Ovary (tissue), 9 donors: Measurements from ENCODE around the gene NEURL1B. TPM values are rescaled to one million over a fixed set of nuclear protein-coding genes. Genes with fewer than 3 reads are reported as not detected.

Source experiments
- DNase-seq, 5 donors: peaks; one replicate each; pipeline ENCODE4 v3.0.0-alpha.2; 2019 to 2020
- H3K27ac ChIP-seq, 2 donors: fragments of 200-600 bp; one replicate each; pipeline versions ENCODE4 v1.5.1 to v1.8.0; 2019 to 2022
- H3K27me3 ChIP-seq: fragments of 200-600 bp; one replicate; pipeline ENCODE4 v1.8.0; 2022
- H3K36me3 ChIP-seq: fragments of 200-600 bp; sonication (generic); one replicate; pipeline ENCODE4 v1.5.1; 2019
- H3K4me1 ChIP-seq: one replicate; pipeline ENCODE4 v1.8.1; 2013; ENCODE audit warnings: mild to moderate bottlenecking, moderate library complexity; ENCODE audit not compliant: insufficient read depth
- H3K4me3 ChIP-seq: fragments of 200-600 bp; sonication (generic); one replicate; pipeline ENCODE4 v1.5.1; 2017
- H3K9me3 ChIP-seq, 2 donors: fragments of 200-600 bp in 1 of 2; sonication (generic) in 1 of 2; one replicate each; pipeline versions ENCODE4 v1.5.1 to v1.8.1; 2013 to 2019; ENCODE audit warnings: mild to moderate bottlenecking in 1 of 2, moderate library complexity in 1 of 2
- CTCF ChIP-seq, 3 donors: fragments of 450-650 bp in 2 of 3; fragments of 200-600 bp in 1 of 3; IDR thresholded peaks; one replicate each; pipeline versions ENCODE4 v1.5.1 to v1.8.0; 2016 to 2022; ENCODE audit warnings: antibody characterized with exemption in 3 of 3, mild to moderate bottlenecking in 1 of 3
- EP300 ChIP-seq: sonication (generic); formaldehyde crosslinking; IDR thresholded peaks from one replicate; pipeline ENCODE4 v1.6.1; 2017; ENCODE audit warnings: antibody characterized with exemption
- POLR2A ChIP-seq: fragments of 450-650 bp; IDR thresholded peaks from one replicate; pipeline ENCODE4 v1.6.1; 2017; ENCODE audit warnings: antibody characterized with exemption, mild to moderate bottlenecking, moderate library complexity
- WGBS, 3 donors: extraction: QIAGEN DNeasy Blood & Tissue Kit in 1 of 3; methylation state at CpG; one replicate each; pipeline versions ENCODE4 v1.1.5 to v1.1.7; 2013 to 2017; 5-methylcytosine and 5-hydroxymethylcytosine counted together
- intact Hi-C, 4 donors: fragments of 100-400 bp; cut with DNase I; formaldehyde crosslinking; loops; one replicate each; pipeline versions ENCODE4 v1.11.0 to v1.15.1; 2022 to 2023
- polyA plus RNA-seq, 2 donors: library from polyadenylated mRNA; stranded (reverse); fragments of 200-250 nt in 1 of 2; fragments of 350-450 nt in 1 of 2; fragmentation: Illumina TruSeq in 1 of 2; extraction: RNeasy Lipid Tissue Mini Kit (QIAGEN cat#74804) in 1 of 2; gene quantifications; one replicate each; pipeline ENCODE4 v1.2.3, GENCODE V29; 2013 to 2014
- total RNA-seq, 7 donors: library from RNA; depleted of rRNA in 2 of 7; stranded (reverse); fragments of >200 nt in 2 of 7; fragmentation: NEBNext Ultra II Directional in 3 of 7; extraction: Animal tissue kit (Norgen Biotek cat#: 25700) in 3 of 7; gene quantifications; one replicate each; pipeline versions ENCODE4 v1.1.0 to v1.2.4, GENCODE V29; 2016 to 2023
- donor health status: DM: no; HTN: no; CAD: no; lungs with moderate emphysema.
- donor health status: DM: no; HTN: no; CAD: no.
- donor health status: Bipolar disorder and iron deficiency.
- donor health status: DM: yes; HTN: yes; CAD: no.
- donor health status: DM: no; HTN: no; CAD: no.
- donor health status: DM: yes; HTN: yes; CAD: no.

The NEURL1B gene
- total and polyA plus RNA-seq, 9 donors: 15.0 to 75.1 (median 36.3) TPM

GRCh38 chr5:172695232-172696054, 54.4 kb downstream of the NEURL1B start:
- Histone ChIP-seq H3K9me3 (no peaks in the 10 kb centered on the region), H3K4me1 (peaks cover 29% of the 10 kb centered on the region), H3K4me3 (no peak overlapping the region), H3K36me3 (no peaks in the 10 kb centered on the region), H3K27ac (peak overlapping the region; percentile 61 to 73), H3K27me3 (no peaks in the 10 kb centered on the region)
- intact Hi-C loops: loop anchor here (2.0 to 10.0 kb wide), 7 partner anchors 51 to 588 kb away; partner anchors contain the start of gene NEURL1B (in 4 of the 4)
- peak in 3 of 5 donors; percentile 44 to 53 (median 49) for DNase-seq
- no peak for TF ChIP-seq POLR2A
- no peak for TF ChIP-seq EP300
- TF ChIP-seq CTCF (IDR thresholded peaks at IDR 0.05): no peak
- WGBS, 3 donors: 12 to 18% (median 14%) methylated on average over 14 of the region's 14 CpGs

GRCh38 chr5:172696171-172696849, 55.2 kb downstream of the NEURL1B start:
- no peaks in the 10 kb centered on the region for H3K27me3 ChIP-seq
- peak overlapping the region; percentile 48 for H3K4me3 ChIP-seq
- no peaks in the 10 kb centered on the region for H3K36me3 ChIP-seq
- DNase-seq: peak; percentile 59 to 79 (median 65)
- intact Hi-C loops: loop anchor here (2.0 to 10.0 kb wide), 7 partner anchors 52 to 589 kb away; partner anchors contain the start of gene NEURL1B (in 4 of the 4)
- no peaks in the 10 kb centered on the region for H3K9me3 ChIP-seq
- H3K4me1 ChIP-seq: peaks cover 33% of the 10 kb centered on the region
- peak overlapping the region; percentile 61 to 73 for H3K27ac ChIP-seq
- 36 to 42% (median 39%) methylated on average over 18 to 20 of the region's 20 CpGs for WGBS, 3 donors
- TF ChIP-seq POLR2A (no peak), EP300 (no peak), CTCF (IDR thresholded peaks at IDR 0.05) (no peak)

- Histone ChIP-seq H3K27me3 (no peaks in the 10 kb centered on the region), H3K9me3 (no peaks in the 10 kb centered on the region), H3K4me3 (peak overlapping the region; percentile 48), H3K27ac (peak overlapping the region; percentile 5 to 61), H3K36me3 (no peaks in the 10 kb centered on the region), H3K4me1 (peaks cover 28% of the 10 kb centered on the region)
- DNase-seq: peak; percentile 88 to 94 (median 91)
- intact Hi-C loops: loop anchor here (1.0 to 10.0 kb wide), 8 partner anchors 53 to 590 kb away; partner anchors contain the start of gene NEURL1B (in 4 of the 4)
- WGBS, 3 donors: 12 to 13% (median 13%) methylated on average over 35 to 36 of the region's 36 CpGs
- TF ChIP-seq POLR2A (peak; percentile 40), CTCF (IDR thresholded peaks at IDR 0.05) (peak; percentile 83 to 94 (median 94)), EP300 (no peak)
These were observed 56.4 kb downstream of the NEURL1B start for GRCh38 chr5:172697123-172698121.
